Muscle layer of colon (tissue), 2 donors: Measurements from ENCODE around the gene SGCD.

Source experiments
- H3K27ac ChIP-seq: one replicate; pipeline ENCODE4 v1.7.0; 2013; ENCODE audit warnings: low read depth, mild to moderate bottlenecking, low read length, moderate library complexity
- H3K27me3 ChIP-seq, 2 donors: one replicate each; pipeline ENCODE4 v1.7.0; 2013; ENCODE audit warnings: low read length in 2 of 2, mild to moderate bottlenecking in 2 of 2; ENCODE audit not compliant: insufficient read depth in 2 of 2, control insufficient read depth in 1 of 2
- H3K36me3 ChIP-seq: one replicate; pipeline ENCODE4 v1.7.0; 2013; ENCODE audit warnings: mild to moderate bottlenecking, low read length; ENCODE audit not compliant: insufficient read depth
- H3K4me1 ChIP-seq: one replicate; pipeline ENCODE4 v1.7.0; 2013; ENCODE audit warnings: mild to moderate bottlenecking, low read length; ENCODE audit not compliant: insufficient read depth
- H3K4me3 ChIP-seq, 2 donors: one replicate each; pipeline ENCODE4 v1.7.0; 2013; ENCODE audit warnings: low read length in 2 of 2, low read depth in 1 of 2, mild to moderate bottlenecking in 1 of 2, moderate library complexity in 1 of 2
- H3K9ac ChIP-seq: one replicate; pipeline ENCODE4 v1.7.0; 2013; ENCODE audit warnings: low read length
- H3K9me3 ChIP-seq: one replicate; pipeline ENCODE4 v1.7.0; 2013; ENCODE audit warnings: mild to moderate bottlenecking, low read length
- donor health status: abdominal sarcoma.
- donor health status: Adenocarcinoma of cecum.

The SGCD gene

DNA sequence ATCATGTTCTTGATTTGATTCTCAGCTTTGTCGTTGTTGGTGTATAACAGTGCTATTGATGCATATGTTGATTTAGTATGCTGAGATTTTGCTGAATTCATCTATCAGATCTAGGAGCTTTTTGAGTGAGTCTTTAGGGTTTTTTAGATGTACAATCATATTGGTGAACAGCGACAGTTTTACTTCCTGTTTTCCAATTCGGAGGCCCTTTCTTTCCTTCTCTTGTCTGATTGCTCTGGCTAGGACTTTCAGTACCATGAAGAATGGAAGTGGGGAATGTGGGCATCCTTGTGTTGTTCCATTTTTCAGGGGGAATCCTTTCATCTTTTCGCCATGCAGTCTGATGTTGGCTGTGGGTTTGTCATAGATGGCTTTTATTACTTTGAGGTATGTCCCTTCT is 100.4 kb downstream of the SGCD start:
- Histone ChIP-seq H3K4me1 (no peaks in the 10 kb centered on the region), H3K9me3 (no peaks in the 10 kb centered on the region), H3K36me3 (no peaks in the 10 kb centered on the region), H3K27ac (no peak overlapping the region), H3K27me3 (no peaks in the 10 kb centered on the region), H3K9ac (no peak overlapping the region), H3K4me3 (no peak overlapping the region)

- no peaks in the 10 kb centered on the region for H3K4me1 ChIP-seq
- no peak overlapping the region for H3K9ac ChIP-seq
- H3K36me3 ChIP-seq, result no peaks in the 10 kb centered on the region
- no peak overlapping the region for H3K4me3 ChIP-seq
- H3K27ac ChIP-seq, result no peak overlapping the region
- H3K9me3 ChIP-seq, result no peaks in the 10 kb centered on the region
- no peaks in the 10 kb centered on the region for H3K27me3 ChIP-seq
Measured at GRCh38 chr5:156431956-156432829, 105.2 kb downstream of the SGCD start.

- no peak overlapping the region for H3K9ac ChIP-seq
- no peaks in the 10 kb centered on the region for H3K36me3 ChIP-seq
- H3K4me3 ChIP-seq, result no peak overlapping the region
- no peak overlapping the region for H3K27ac ChIP-seq
- H3K27me3 ChIP-seq, result no peaks in the 10 kb centered on the region
- H3K4me1 ChIP-seq, result no peaks in the 10 kb centered on the region
- H3K9me3 ChIP-seq, result no peaks in the 10 kb centered on the region
Measured at GRCh38 chr5:156432830-156433105, 105.8 kb downstream of the SGCD start.

DNA sequence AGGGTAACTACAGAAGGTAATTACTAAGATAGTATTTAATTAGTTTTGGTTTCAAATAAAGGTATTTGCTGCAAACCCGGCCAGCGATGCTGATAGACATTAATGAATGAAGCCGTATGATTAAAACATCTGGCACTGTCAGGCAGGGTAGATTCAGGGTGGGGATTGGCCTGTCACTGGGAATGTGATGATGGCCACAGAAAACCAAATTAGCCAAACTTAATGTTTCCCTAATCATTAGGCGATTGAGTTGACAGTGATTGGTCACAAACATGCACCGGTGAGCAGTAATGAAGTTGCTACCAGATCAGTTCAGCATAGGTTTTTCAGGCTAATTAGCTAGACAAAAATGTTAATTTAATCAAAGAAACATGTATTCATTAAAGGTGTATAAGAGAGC is 107.5 kb downstream of the SGCD start:
- H3K36me3 ChIP-seq, result no peaks in the 10 kb centered on the region
- H3K9me3 ChIP-seq, result no peaks in the 10 kb centered on the region
- H3K27ac ChIP-seq, result no peak overlapping the region
- H3K4me1 ChIP-seq, result no peaks in the 10 kb centered on the region
- no peak overlapping the region for H3K9ac ChIP-seq
- no peak overlapping the region for H3K4me3 ChIP-seq
- H3K27me3 ChIP-seq, result no peaks in the 10 kb centered on the region

GRCh38 chr5:156435101-156435500 is 108.1 kb downstream of the SGCD start:
- H3K9me3 ChIP-seq, result no peaks in the 10 kb centered on the region
- no peak overlapping the region for H3K27ac ChIP-seq
- H3K27me3 ChIP-seq, result no peaks in the 10 kb centered on the region
- H3K36me3 ChIP-seq, result no peaks in the 10 kb centered on the region
- no peak overlapping the region for H3K4me3 ChIP-seq
- no peaks in the 10 kb centered on the region for H3K4me1 ChIP-seq
- no peak overlapping the region for H3K9ac ChIP-seq

- Histone ChIP-seq H3K36me3 (no peaks in the 10 kb centered on the region), H3K4me1 (no peaks in the 10 kb centered on the region), H3K9ac (no peak overlapping the region), H3K9me3 (no peaks in the 10 kb centered on the region), H3K4me3 (no peak overlapping the region), H3K27ac (no peak overlapping the region), H3K27me3 (no peaks in the 10 kb centered on the region)
Measured at GRCh38 chr5:156438076-156438475, 111.1 kb downstream of the SGCD start.

- no peak overlapping the region for H3K9ac ChIP-seq
- H3K27me3 ChIP-seq, result no peaks in the 10 kb centered on the region
- H3K4me1 ChIP-seq, result no peaks in the 10 kb centered on the region
- H3K4me3 ChIP-seq, result no peak overlapping the region
- no peaks in the 10 kb centered on the region for H3K9me3 ChIP-seq
- no peak overlapping the region for H3K27ac ChIP-seq
- H3K36me3 ChIP-seq, result no peaks in the 10 kb centered on the region
Measured at GRCh38 chr5:156444753-156445291, 117.9 kb downstream of the SGCD start.

- H3K9me3 ChIP-seq, result no peaks in the 10 kb centered on the region
- H3K36me3 ChIP-seq, result no peaks in the 10 kb centered on the region
- H3K4me1 ChIP-seq, result no peaks in the 10 kb centered on the region
- H3K9ac ChIP-seq, result no peak overlapping the region
- H3K27ac ChIP-seq, result no peak overlapping the region
- no peak overlapping the region for H3K4me3 ChIP-seq
- H3K27me3 ChIP-seq, result no peaks in the 10 kb centered on the region
Measured at GRCh38 chr5:156446526-156446925, 119.6 kb downstream of the SGCD start.

GRCh38 chr5:156450778-156451177 is 123.8 kb downstream of the SGCD start:
- Histone ChIP-seq H3K9ac (no peak overlapping the region), H3K27me3 (no peaks in the 10 kb centered on the region), H3K4me3 (no peak overlapping the region), H3K27ac (no peak overlapping the region), H3K9me3 (no peaks in the 10 kb centered on the region), H3K36me3 (no peaks in the 10 kb centered on the region), H3K4me1 (no peaks in the 10 kb centered on the region)

DNA sequence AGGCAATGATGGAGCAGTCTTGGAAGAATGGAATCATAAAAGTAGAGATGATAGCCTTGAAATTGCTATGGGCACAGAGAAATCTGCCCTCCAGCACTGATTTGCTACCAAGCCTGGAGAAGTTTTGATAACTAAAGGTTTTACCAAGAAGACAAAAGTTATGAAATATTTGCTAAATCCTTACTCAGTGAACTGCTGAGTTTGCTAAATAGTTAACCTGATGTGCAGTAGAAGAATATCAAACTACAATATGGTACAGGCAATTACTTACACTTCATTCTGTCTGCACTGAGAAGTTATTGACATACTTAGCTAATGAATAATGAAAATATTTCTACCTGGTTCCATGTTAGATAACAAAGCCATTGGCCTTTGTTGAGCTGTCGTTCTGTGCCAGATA is 124.5 kb downstream of the SGCD start:
- H3K36me3 ChIP-seq, result no peaks in the 10 kb centered on the region
- no peaks in the 10 kb centered on the region for H3K9me3 ChIP-seq
- no peaks in the 10 kb centered on the region for H3K4me1 ChIP-seq
- H3K27ac ChIP-seq, result no peak overlapping the region
- no peak overlapping the region for H3K4me3 ChIP-seq
- H3K27me3 ChIP-seq, result no peaks in the 10 kb centered on the region
- H3K9ac ChIP-seq, result no peak overlapping the region

DNA sequence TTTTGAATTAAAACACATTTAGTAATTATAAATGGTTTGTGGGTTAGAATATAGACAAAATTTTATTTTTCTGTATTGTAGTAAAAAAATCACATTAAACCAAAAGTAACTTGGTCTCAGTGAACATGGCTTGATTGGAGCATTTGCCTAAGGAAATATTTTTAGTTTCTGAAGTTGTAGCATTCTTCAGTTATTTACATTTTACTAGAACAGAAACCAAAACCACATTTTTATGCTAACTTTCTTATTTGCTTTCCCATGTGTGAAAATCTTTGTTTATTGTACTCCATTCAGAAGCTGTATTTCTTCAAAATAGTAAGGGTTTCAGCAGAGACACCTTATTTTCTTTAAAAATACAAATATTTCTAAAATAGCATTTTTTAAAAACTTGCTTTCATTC is 129.9 kb downstream of the SGCD start:
- H3K36me3 ChIP-seq, result no peaks in the 10 kb centered on the region
- no peaks in the 10 kb centered on the region for H3K4me1 ChIP-seq
- H3K4me3 ChIP-seq, result no peak overlapping the region
- no peaks in the 10 kb centered on the region for H3K27me3 ChIP-seq
- H3K9me3 ChIP-seq, result no peaks in the 10 kb centered on the region
- no peak overlapping the region for H3K9ac ChIP-seq
- no peak overlapping the region for H3K27ac ChIP-seq

GRCh38 chr5:156459812-156460385 is 132.9 kb downstream of the SGCD start:
- no peaks in the 10 kb centered on the region for H3K4me1 ChIP-seq
- H3K4me3 ChIP-seq, result no peak overlapping the region
- no peaks in the 10 kb centered on the region for H3K27me3 ChIP-seq
- H3K9ac ChIP-seq, result no peak overlapping the region
- no peak overlapping the region for H3K27ac ChIP-seq
- H3K9me3 ChIP-seq, result no peaks in the 10 kb centered on the region
- no peaks in the 10 kb centered on the region for H3K36me3 ChIP-seq
